ENCODE measurements around the gene SHMT2. TPM values are rescaled to one million over a fixed set of nuclear protein-coding genes. Genes with fewer than 3 reads are reported as not detected.
"Not testable (repeated sequence)": the region's sequence is repeated elsewhere in the genome, so short reads cannot be mapped to it uniquely, and the experiment has no call there.

SHMT2 gene
- polyA plus RNA-seq, 2 donors = 19.8 to 69.5 TPM

GRCh38 chr12:57268264-57268663, 38.8 kb downstream of the SHMT2 start:
- Histone ChIP-seq H3K27me3 (ENCODE audit: control insufficient read depth in 1 of 2, insufficient read depth in 2 of 2, low read length in 2 of 2) (no peaks in the 10 kb centered on the region), H3K4me1 (ENCODE audit: control insufficient read depth in 2 of 2, insufficient read depth in 2 of 2, low read length in 1 of 2) (no peaks in the 10 kb centered on the region), H3K36me3 (ENCODE audit: control insufficient read depth in 2 of 2, insufficient read depth in 2 of 2, low read length in 1 of 2) (peaks cover 6 to 28% of the 10 kb centered on the region in 2 donors), H3K9me3 (ENCODE audit: control insufficient read depth in 2 of 2, insufficient read depth in 1 of 2, low read depth in 1 of 2, low read length in 1 of 2) (no peaks in the 10 kb centered on the region), H3K27ac (ENCODE audit: low read depth in 2 of 2, low read length in 1 of 2) (no peak overlapping the region), H3K4me3 (ENCODE audit: low read depth in 1 of 2, low read length in 2 of 2) (no peak overlapping the region)
- WGBS, 2 donors = 85 to 90% methylated on average over 7 of the region's 7 CpGs

GRCh38 chr12:57270966-57271470, 41.5 kb downstream of the SHMT2 start:
- Histone ChIP-seq H3K4me3 (ENCODE audit: low read depth in 1 of 2, low read length in 2 of 2) (no peak overlapping the region), H3K36me3 (ENCODE audit: control insufficient read depth in 2 of 2, insufficient read depth in 2 of 2, low read length in 1 of 2) (peaks cover 6 to 28% of the 10 kb centered on the region in 2 donors), H3K9me3 (ENCODE audit: control insufficient read depth in 2 of 2, insufficient read depth in 1 of 2, low read depth in 1 of 2, low read length in 1 of 2) (no peaks in the 10 kb centered on the region), H3K27me3 (ENCODE audit: control insufficient read depth in 1 of 2, insufficient read depth in 2 of 2, low read length in 2 of 2) (no peaks in the 10 kb centered on the region), H3K27ac (ENCODE audit: low read depth in 2 of 2, low read length in 1 of 2) (no peak overlapping the region), H3K4me1 (ENCODE audit: control insufficient read depth in 2 of 2, insufficient read depth in 2 of 2, low read length in 1 of 2) (no peaks in the 10 kb centered on the region)
- WGBS, 2 donors = 95 to 100% methylated on average over 1 of the region's 1 CpG

- Histone ChIP-seq H3K36me3 (ENCODE audit: control insufficient read depth in 2 of 2, insufficient read depth in 2 of 2, low read length in 1 of 2) (peaks cover 6 to 24% of the 10 kb centered on the region in 2 donors), H3K4me3 (ENCODE audit: low read depth in 1 of 2, low read length in 2 of 2) (no peak overlapping the region), H3K4me1 (ENCODE audit: control insufficient read depth in 2 of 2, insufficient read depth in 2 of 2, low read length in 1 of 2) (no peaks in the 10 kb centered on the region), H3K9me3 (ENCODE audit: control insufficient read depth in 2 of 2, insufficient read depth in 1 of 2, low read depth in 1 of 2, low read length in 1 of 2) (no peaks in the 10 kb centered on the region), H3K27me3 (ENCODE audit: control insufficient read depth in 1 of 2, insufficient read depth in 2 of 2, low read length in 2 of 2) (no peaks in the 10 kb centered on the region), H3K27ac (ENCODE audit: low read depth in 2 of 2, low read length in 1 of 2) (no peak overlapping the region)
- 79 to 83% methylated on average over 7 of the region's 7 CpGs for WGBS, 2 donors
Measured at GRCh38 chr12:57272337-57273151, 43.0 kb downstream of the SHMT2 start.

GRCh38 chr12:57273516-57273915, 44.0 kb downstream of the SHMT2 start:
- Histone ChIP-seq H3K4me3 (ENCODE audit: low read depth in 1 of 2, low read length in 2 of 2) (no peak overlapping the region), H3K9me3 (ENCODE audit: control insufficient read depth in 2 of 2, insufficient read depth in 1 of 2, low read depth in 1 of 2, low read length in 1 of 2) (no peaks in the 10 kb centered on the region), H3K27me3 (ENCODE audit: control insufficient read depth in 1 of 2, insufficient read depth in 2 of 2, low read length in 2 of 2) (no peaks in the 10 kb centered on the region), H3K36me3 (ENCODE audit: control insufficient read depth in 2 of 2, insufficient read depth in 2 of 2, low read length in 1 of 2) (peaks cover 6 to 21% of the 10 kb centered on the region in 2 donors), H3K27ac (ENCODE audit: low read depth in 2 of 2, low read length in 1 of 2) (no peak overlapping the region), H3K4me1 (ENCODE audit: control insufficient read depth in 2 of 2, insufficient read depth in 2 of 2, low read length in 1 of 2) (no peaks in the 10 kb centered on the region)

- H3K36me3 ChIP-seq (ENCODE audit: control insufficient read depth in 2 of 2, insufficient read depth in 2 of 2, low read length in 1 of 2) = peaks cover 0 to 12% of the 10 kb centered on the region in 2 donors
- not testable (repeated sequence) for H3K4me1 ChIP-seq (ENCODE audit: control insufficient read depth in 2 of 2, insufficient read depth in 2 of 2, low read length in 1 of 2); H3K9me3 ChIP-seq (ENCODE audit: control insufficient read depth in 2 of 2, insufficient read depth in 1 of 2, low read depth in 1 of 2, low read length in 1 of 2); H3K27ac ChIP-seq (ENCODE audit: low read depth in 2 of 2, low read length in 1 of 2); H3K27me3 ChIP-seq (ENCODE audit: control insufficient read depth in 1 of 2, insufficient read depth in 2 of 2, low read length in 2 of 2); H3K4me3 ChIP-seq (ENCODE audit: low read depth in 1 of 2, low read length in 2 of 2)
- 89 to 90% methylated on average over 6 of the region's 6 CpGs for WGBS, 2 donors
Measured at GRCh38 chr12:57276233-57276632, 46.7 kb downstream of the SHMT2 start.

DNA sequence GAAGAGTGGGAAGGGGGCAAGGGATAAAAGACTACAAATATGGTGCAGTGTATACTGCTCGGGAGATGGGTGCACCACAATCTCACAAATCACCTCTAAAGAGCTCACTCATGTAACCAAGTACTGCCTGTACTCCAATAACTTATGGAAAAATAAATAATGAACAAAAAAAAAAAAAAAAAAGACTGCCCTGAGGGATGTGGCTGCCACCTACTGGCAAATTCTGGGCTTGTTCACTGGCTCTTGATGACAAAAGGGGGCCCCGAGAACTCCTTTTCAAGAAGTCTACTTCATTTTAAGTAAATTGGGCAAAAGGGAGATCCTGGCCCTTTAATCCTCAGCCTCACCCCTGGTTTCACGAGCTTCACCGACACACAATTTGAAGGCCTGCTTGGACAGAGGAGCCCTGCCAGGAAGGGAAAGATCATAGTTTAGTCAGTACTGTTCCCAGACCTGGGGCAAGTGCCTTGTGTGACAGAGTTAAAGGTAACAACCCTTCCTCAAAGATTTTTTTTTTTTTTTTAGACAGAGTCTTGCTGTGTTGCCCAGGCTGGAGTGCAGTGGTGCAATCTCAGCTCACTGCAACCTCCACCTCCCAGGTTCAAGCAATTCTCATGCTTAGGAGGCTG, 47.5 kb downstream of the SHMT2 start:
- peaks cover 0 to 5% of the 10 kb centered on the region in 2 donors for H3K4me1 ChIP-seq (ENCODE audit: control insufficient read depth in 2 of 2, insufficient read depth in 2 of 2, low read length in 1 of 2)
- H3K27me3 ChIP-seq (ENCODE audit: control insufficient read depth in 1 of 2, insufficient read depth in 2 of 2, low read length in 2 of 2) = no peaks in the 10 kb centered on the region
- H3K9me3 ChIP-seq (ENCODE audit: control insufficient read depth in 2 of 2, insufficient read depth in 1 of 2, low read depth in 1 of 2, low read length in 1 of 2) = no peaks in the 10 kb centered on the region
- 64 to 66% methylated on average over 4 of the region's 4 CpGs for WGBS, 2 donors
- H3K27ac ChIP-seq (ENCODE audit: low read depth in 2 of 2, low read length in 1 of 2) = no peak overlapping the region
- peaks cover 0 to 12% of the 10 kb centered on the region in 2 donors for H3K36me3 ChIP-seq (ENCODE audit: control insufficient read depth in 2 of 2, insufficient read depth in 2 of 2, low read length in 1 of 2)
- no peak overlapping the region for H3K4me3 ChIP-seq (ENCODE audit: low read depth in 1 of 2, low read length in 2 of 2)

- Histone ChIP-seq H3K9me3 (ENCODE audit: control insufficient read depth in 2 of 2, insufficient read depth in 1 of 2, low read depth in 1 of 2, low read length in 1 of 2) (no peaks in the 10 kb centered on the region), H3K36me3 (ENCODE audit: control insufficient read depth in 2 of 2, insufficient read depth in 2 of 2, low read length in 1 of 2) (peaks cover 2 to 8% of the 10 kb centered on the region in 2 donors), H3K4me3 (ENCODE audit: low read depth in 1 of 2, low read length in 2 of 2) (no peak overlapping the region), H3K27me3 (ENCODE audit: control insufficient read depth in 1 of 2, insufficient read depth in 2 of 2, low read length in 2 of 2) (no peaks in the 10 kb centered on the region), H3K27ac (ENCODE audit: low read depth in 2 of 2, low read length in 1 of 2) (no peak overlapping the region), H3K4me1 (ENCODE audit: control insufficient read depth in 2 of 2, insufficient read depth in 2 of 2, low read length in 1 of 2) (peaks cover 0 to 5% of the 10 kb centered on the region in 2 donors)
- 90 to 93% methylated on average over 12 to 15 of the region's 15 CpGs for WGBS, 2 donors
Measured at GRCh38 chr12:57278465-57279381, 49.2 kb downstream of the SHMT2 start.

- Histone ChIP-seq H3K27me3 (ENCODE audit: control insufficient read depth in 1 of 2, insufficient read depth in 2 of 2, low read length in 2 of 2) (no peaks in the 10 kb centered on the region), H3K4me3 (ENCODE audit: low read depth in 1 of 2, low read length in 2 of 2) (no peak overlapping the region), H3K27ac (ENCODE audit: low read depth in 2 of 2, low read length in 1 of 2) (peak overlapping the region in 1 of 2 donors; percentile 75), H3K36me3 (ENCODE audit: control insufficient read depth in 2 of 2, insufficient read depth in 2 of 2, low read length in 1 of 2) (peaks cover 6 to 8% of the 10 kb centered on the region in 2 donors), H3K4me1 (ENCODE audit: control insufficient read depth in 2 of 2, insufficient read depth in 2 of 2, low read length in 1 of 2) (peaks cover 0 to 5% of the 10 kb centered on the region in 2 donors), H3K9me3 (ENCODE audit: control insufficient read depth in 2 of 2, insufficient read depth in 1 of 2, low read depth in 1 of 2, low read length in 1 of 2) (no peaks in the 10 kb centered on the region)
- 61 to 63% methylated on average over 9 of the region's 9 CpGs for WGBS, 2 donors
Measured at GRCh38 chr12:57280211-57281062, 50.9 kb downstream of the SHMT2 start.
